SU-DHL-6 (cell line): Measurements from ENCODE around the gene FSTL4.

Source experiments
- EZH2phosphoT487 ChIP-seq: fragments of 200-600 bp; sonication (generic), shearing (Covaris generic); conservative IDR thresholded peaks from 2 replicates; pipeline ENCODE4 v1.6.1; 2018; ENCODE audit warnings: mild to moderate bottlenecking, antibody characterized with exemption, low read length, moderate library complexity, mixed read lengths
- TF ChIP-seq, protein P1 (sequence below): fragments of 200-600 bp; sonication (generic); IDR thresholded peaks from one replicate; pipeline ENCODE4 v1.5.1; 2017; ENCODE audit warnings: antibody characterized with exemption, mild to moderate bottlenecking, low read length, moderate library complexity; ENCODE audit not compliant: insufficient read depth, poor library complexity, severe bottlenecking

DNA sequence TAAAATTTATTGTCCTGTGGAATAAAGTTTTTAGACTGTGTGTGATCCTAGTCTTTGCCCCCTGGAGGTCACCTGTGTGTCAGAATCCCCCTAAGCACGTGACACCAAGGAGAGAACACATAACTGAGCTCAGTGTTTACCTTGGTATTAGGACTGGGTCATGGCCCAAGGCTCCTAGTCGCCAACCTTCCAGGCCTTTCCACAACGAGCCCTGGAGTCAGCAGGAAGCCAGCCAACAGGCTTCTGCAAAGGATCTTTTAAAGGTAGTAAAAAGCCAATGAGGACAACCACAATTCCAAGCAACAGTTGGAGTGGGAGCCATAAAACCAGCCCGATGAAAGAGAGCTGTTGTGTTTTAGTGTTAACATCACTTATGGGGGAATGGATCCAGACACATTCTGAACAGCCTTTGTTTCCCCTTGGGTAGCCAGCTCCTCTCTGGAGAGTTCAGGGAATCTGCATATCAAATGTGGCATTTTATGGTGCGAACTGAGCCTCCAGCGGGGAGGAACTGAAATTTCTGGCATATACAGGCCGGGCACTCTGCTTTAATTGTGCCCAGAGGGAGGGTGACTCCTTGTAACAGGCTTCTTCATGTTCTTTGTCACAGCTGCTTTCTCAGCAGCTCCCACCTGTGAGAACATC is 239.9 kb downstream of the FSTL4 start:
- TF ChIP-seq, protein P1, sequence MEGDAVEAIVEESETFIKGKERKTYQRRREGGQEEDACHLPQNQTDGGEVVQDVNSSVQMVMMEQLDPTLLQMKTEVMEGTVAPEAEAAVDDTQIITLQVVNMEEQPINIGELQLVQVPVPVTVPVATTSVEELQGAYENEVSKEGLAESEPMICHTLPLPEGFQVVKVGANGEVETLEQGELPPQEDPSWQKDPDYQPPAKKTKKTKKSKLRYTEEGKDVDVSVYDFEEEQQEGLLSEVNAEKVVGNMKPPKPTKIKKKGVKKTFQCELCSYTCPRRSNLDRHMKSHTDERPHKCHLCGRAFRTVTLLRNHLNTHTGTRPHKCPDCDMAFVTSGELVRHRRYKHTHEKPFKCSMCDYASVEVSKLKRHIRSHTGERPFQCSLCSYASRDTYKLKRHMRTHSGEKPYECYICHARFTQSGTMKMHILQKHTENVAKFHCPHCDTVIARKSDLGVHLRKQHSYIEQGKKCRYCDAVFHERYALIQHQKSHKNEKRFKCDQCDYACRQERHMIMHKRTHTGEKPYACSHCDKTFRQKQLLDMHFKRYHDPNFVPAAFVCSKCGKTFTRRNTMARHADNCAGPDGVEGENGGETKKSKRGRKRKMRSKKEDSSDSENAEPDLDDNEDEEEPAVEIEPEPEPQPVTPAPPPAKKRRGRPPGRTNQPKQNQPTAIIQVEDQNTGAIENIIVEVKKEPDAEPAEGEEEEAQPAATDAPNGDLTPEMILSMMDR, result no peak
- TF ChIP-seq EZH2phosphoT487, result no peak
